ENCODE measurements around the gene NTN4.
"Not testable (repeated sequence)": the region's sequence is repeated elsewhere in the genome, so short reads cannot be mapped to it uniquely, and the experiment has no call there.

NTN4 gene

GRCh38 chr12:95715177-95715576, 75.4 kb downstream of the NTN4 start:
- DNase-seq (ENCODE audit: low read depth in 2 of 3, low spot score in 2 of 3): no peak

- no peak for DNase-seq (ENCODE audit: low read depth in 2 of 3, low spot score in 2 of 3)
These were observed 78.3 kb downstream of the NTN4 start for GRCh38 chr12:95712269-95712668.

GRCh38 chr12:95710386-95710785, 80.2 kb downstream of the NTN4 start:
- no peak for DNase-seq (ENCODE audit: low read depth in 2 of 3, low spot score in 2 of 3)

GRCh38 chr12:95709152-95709551, 81.4 kb downstream of the NTN4 start:
- DNase-seq (ENCODE audit: low read depth in 2 of 3, low spot score in 2 of 3): no peak

GRCh38 chr12:95705143-95705542, 85.4 kb downstream of the NTN4 start:
- DNase-seq (ENCODE audit: low read depth in 2 of 3, low spot score in 2 of 3): no peak

- no peak for DNase-seq (ENCODE audit: low read depth in 2 of 3, low spot score in 2 of 3)
These were observed 86.6 kb downstream of the NTN4 start for GRCh38 chr12:95703986-95704385.

GRCh38 chr12:95701722-95702418, 88.7 kb downstream of the NTN4 start:
- DNase-seq (ENCODE audit: low read depth in 2 of 3, low spot score in 2 of 3): no peak

- no peak for DNase-seq (ENCODE audit: low read depth in 2 of 3, low spot score in 2 of 3)
These were observed 89.3 kb downstream of the NTN4 start for GRCh38 chr12:95701275-95701674.

GRCh38 chr12:95700316-95700785, 90.2 kb downstream of the NTN4 start:
- DNase-seq (ENCODE audit: low read depth in 2 of 3, low spot score in 2 of 3): no peak

- no peak for DNase-seq (ENCODE audit: low read depth in 2 of 3, low spot score in 2 of 3)
These were observed 91.0 kb downstream of the NTN4 start for GRCh38 chr12:95699579-95699978.

- no peak for DNase-seq (ENCODE audit: low read depth in 2 of 3, low spot score in 2 of 3)
These were observed 96.4 kb downstream of the NTN4 start for GRCh38 chr12:95694136-95694535.

GRCh38 chr12:95693689-95694088, 96.9 kb downstream of the NTN4 start:
- DNase-seq (ENCODE audit: low read depth in 2 of 3, low spot score in 2 of 3): no peak

GRCh38 chr12:95690861-95691635, 99.5 kb downstream of the NTN4 start:
- DNase-seq (ENCODE audit: low read depth in 2 of 3, low spot score in 2 of 3): no peak

- no peak for DNase-seq (ENCODE audit: low read depth in 2 of 3, low spot score in 2 of 3)
These were observed 102.6 kb downstream of the NTN4 start for GRCh38 chr12:95687937-95688336.

GRCh38 chr12:95683418-95683817, 107.1 kb downstream of the NTN4 start:
- DNase-seq (ENCODE audit: low read depth in 2 of 3, low spot score in 2 of 3): no peak

GRCh38 chr12:95681210-95681765, 109.3 kb downstream of the NTN4 start:
- no peak for DNase-seq (ENCODE audit: low read depth in 2 of 3, low spot score in 2 of 3)

GRCh38 chr12:95678684-95679083, 111.9 kb downstream of the NTN4 start:
- DNase-seq (ENCODE audit: low read depth in 2 of 3, low spot score in 2 of 3): no peak

GRCh38 chr12:95677782-95678181, 112.8 kb downstream of the NTN4 start:
- not testable (repeated sequence) for DNase-seq (ENCODE audit: low read depth in 2 of 3, low spot score in 2 of 3)

- DNase-seq (ENCODE audit: low read depth in 2 of 3, low spot score in 2 of 3): no peak
These were observed 115.9 kb downstream of the NTN4 start for GRCh38 chr12:95674631-95675030.

- no peak for DNase-seq (ENCODE audit: low read depth in 2 of 3, low spot score in 2 of 3)
These were observed 116.4 kb downstream of the NTN4 start for GRCh38 chr12:95674163-95674562.

GRCh38 chr12:95673576-95673975, 117.0 kb downstream of the NTN4 start:
- DNase-seq (ENCODE audit: low read depth in 2 of 3, low spot score in 2 of 3): no peak

GRCh38 chr12:95672166-95672565, 118.4 kb downstream of the NTN4 start:
- DNase-seq (ENCODE audit: low read depth in 2 of 3, low spot score in 2 of 3): no peak
